Measurements from ENCODE around the gene IDH3A. TPM values are rescaled to one million over a fixed set of nuclear protein-coding genes. Genes with fewer than 3 reads are reported as not detected.

The IDH3A gene
- total RNA-seq, 6 experiments from 2014 or later, result 22.0 to 46.5 (median 34.6) TPM

- H3K27ac ChIP-seq, result no peak overlapping the region
- no peak for ATAC-seq
- no peaks in the 10 kb centered on the region for H3K27me3 ChIP-seq
- no CpG with 5 or more reads among the region's 2 CpGs for WGBS (ENCODE audit: insufficient coverage, low coverage, low lambda C conversion rate, missing lambda C conversion rate)
- peak in 1 of 3 donors; percentile 26 for DNase-seq
- H3K36me3 ChIP-seq, result peaks cover 0 to 10% (median 5%) of the 10 kb centered on the region in 4 donors
- intact Hi-C loops (cut with DNase I), result no loop called here
- H3K4me1 ChIP-seq, result no peaks in the 10 kb centered on the region
- no peak for TF ChIP-seq POLR2A (IDR thresholded peaks at IDR 0.05)
- TF ChIP-seq CTCF (IDR thresholded peaks at IDR 0.05), result no peak
- no peaks in the 10 kb centered on the region for H3K9me3 ChIP-seq
- H3K4me3 ChIP-seq, result no peak overlapping the region
These were observed 26.2 kb downstream of the IDH3A start for GRCh38 chr15:78175330-78175729.

- DNase-seq (peak in 1 of 3 donors; percentile 60), ATAC-seq (peak; percentile 56 to 69 (median 62))
- H3K9me3 ChIP-seq, result no peaks in the 10 kb centered on the region
- no peak overlapping the region for H3K4me3 ChIP-seq
- no peak overlapping the region for H3K27ac ChIP-seq
- H3K27me3 ChIP-seq, result no peaks in the 10 kb centered on the region
- no peak for TF ChIP-seq POLR2A (IDR thresholded peaks at IDR 0.05)
- TF ChIP-seq CTCF (IDR thresholded peaks at IDR 0.05), result peak; percentile 30 to 58 (median 48)
- H3K4me1 ChIP-seq, result no peaks in the 10 kb centered on the region
- no peaks in the 10 kb centered on the region for H3K36me3 ChIP-seq
- WGBS (ENCODE audit: insufficient coverage, low coverage, low lambda C conversion rate, missing lambda C conversion rate), result 16% methylated on average over 3 of the region's 12 CpGs
- intact Hi-C loops (cut with DNase I), result no loop called here
These were observed 28.3 kb downstream of the IDH3A start for GRCh38 chr15:78177447-78177873.

GRCh38 chr15:78178064-78178463, 28.9 kb downstream of the IDH3A start:
- Histone ChIP-seq H3K4me1 (no peaks in the 10 kb centered on the region), H3K27ac (no peak overlapping the region), H3K4me3 (no peak overlapping the region), H3K27me3 (no peaks in the 10 kb centered on the region), H3K36me3 (no peaks in the 10 kb centered on the region), H3K9me3 (no peaks in the 10 kb centered on the region)
- no peak for DNase-seq
- WGBS (ENCODE audit: insufficient coverage, low coverage, low lambda C conversion rate, missing lambda C conversion rate), result 71% methylated on average over 6 of the region's 6 CpGs
- intact Hi-C loops (cut with DNase I), result no loop called here
- TF ChIP-seq CTCF (IDR thresholded peaks at IDR 0.05), result no peak
- no peak for TF ChIP-seq POLR2A (IDR thresholded peaks at IDR 0.05)
- no peak for ATAC-seq

- intact Hi-C loops (cut with DNase I), result no loop called here
- TF ChIP-seq CTCF (IDR thresholded peaks at IDR 0.05) (no peak), POLR2A (IDR thresholded peaks at IDR 0.05) (no peak)
- ATAC-seq (no peak), DNase-seq (peak in 1 of 3 donors; percentile 40)
- Histone ChIP-seq H3K36me3 (no peaks in the 10 kb centered on the region), H3K9me3 (no peaks in the 10 kb centered on the region), H3K27ac (no peak overlapping the region), H3K4me1 (no peaks in the 10 kb centered on the region), H3K27me3 (no peaks in the 10 kb centered on the region), H3K4me3 (no peak overlapping the region)
- WGBS (ENCODE audit: insufficient coverage, low coverage, low lambda C conversion rate, missing lambda C conversion rate), result 93% methylated on average over 6 of the region's 12 CpGs
These were observed 30.2 kb downstream of the IDH3A start for GRCh38 chr15:78179286-78179840.

Data from right lobe of liver (tissue), 6 donors.